PC-3 (cell line): ENCODE data around the gene AGBL3.

Experiments
- CTCF ChIP-seq: fragments of 300-600 bp; sonication (generic); conservative IDR thresholded peaks from 2 replicates; pipeline ENCODE4 v1.5.1; 2017; ENCODE audit warnings: antibody characterized with exemption, low read depth, mild to moderate bottlenecking, low read length
- EZH2 ChIP-seq: fragments of 300-600 bp; sonication (generic); IDR thresholded peaks from one replicate; pipeline ENCODE4 v1.6.1; 2017; ENCODE audit warnings: antibody characterized with exemption, mild to moderate bottlenecking, low read length; ENCODE audit not compliant: unreplicated experiment
- EZH2phosphoT487 ChIP-seq: fragments of 300-600 bp; sonication (generic); IDR thresholded peaks from 2 replicates; pipeline ENCODE4 v1.6.1; 2018; ENCODE audit warnings: mild to moderate bottlenecking, antibody characterized with exemption, low read length, borderline replicate concordance

DNA sequence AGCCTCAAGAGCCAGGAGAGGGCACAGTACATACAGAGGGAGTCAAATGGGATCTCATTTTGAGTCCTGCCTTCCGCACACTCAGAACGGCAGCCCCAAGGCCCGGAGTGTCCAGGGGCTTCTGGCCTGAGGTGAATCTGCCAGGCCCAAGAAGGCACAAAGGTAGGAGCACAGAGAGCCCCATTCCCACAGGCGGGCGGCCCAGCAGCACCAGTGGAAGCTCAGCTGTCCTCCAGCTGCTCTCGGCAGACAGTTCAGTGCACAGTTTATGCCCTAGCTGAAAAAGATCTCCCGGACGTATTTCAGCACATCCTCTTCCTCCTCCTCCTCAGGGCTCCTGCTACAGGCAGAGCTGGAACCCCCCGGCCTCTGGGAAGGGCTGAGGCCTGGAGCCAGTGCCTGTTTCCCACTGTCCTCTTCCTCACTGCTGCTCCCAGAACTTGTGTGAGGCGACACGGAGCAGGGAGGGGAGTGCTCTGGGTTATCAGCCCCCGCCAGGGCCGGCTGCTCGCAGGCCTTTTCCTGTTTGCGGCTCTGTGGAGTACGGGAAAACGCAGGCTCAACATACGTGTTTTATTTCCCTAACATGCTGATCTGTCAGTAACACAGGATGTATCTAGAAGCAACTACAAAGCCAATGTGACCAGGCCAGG is 180.2 kb downstream of the AGBL3 start:
- TF ChIP-seq CTCF (no peak), EZH2 (no peak), EZH2phosphoT487 (no peak)
